GM12892 (cell line): ENCODE measurements around the gene TUBGCP2.

Experiments
- POLR2A ChIP-seq: IDR thresholded peaks from 2 replicates; pipeline ENCODE4 v1.6.1; 2011; ENCODE audit warnings: low read depth, low read length, control low read depth
- POLR2AphosphoS5 ChIP-seq: IDR thresholded peaks from 2 replicates; pipeline ENCODE4 v1.6.1; 2011; ENCODE audit warnings: low read depth, low read length, control low read depth
- TAF1 ChIP-seq: IDR thresholded peaks from 2 replicates; pipeline ENCODE4 v1.6.1; 2011; ENCODE audit warnings: low read depth, mild to moderate bottlenecking, control low read depth, low read length, borderline replicate concordance

DNA sequence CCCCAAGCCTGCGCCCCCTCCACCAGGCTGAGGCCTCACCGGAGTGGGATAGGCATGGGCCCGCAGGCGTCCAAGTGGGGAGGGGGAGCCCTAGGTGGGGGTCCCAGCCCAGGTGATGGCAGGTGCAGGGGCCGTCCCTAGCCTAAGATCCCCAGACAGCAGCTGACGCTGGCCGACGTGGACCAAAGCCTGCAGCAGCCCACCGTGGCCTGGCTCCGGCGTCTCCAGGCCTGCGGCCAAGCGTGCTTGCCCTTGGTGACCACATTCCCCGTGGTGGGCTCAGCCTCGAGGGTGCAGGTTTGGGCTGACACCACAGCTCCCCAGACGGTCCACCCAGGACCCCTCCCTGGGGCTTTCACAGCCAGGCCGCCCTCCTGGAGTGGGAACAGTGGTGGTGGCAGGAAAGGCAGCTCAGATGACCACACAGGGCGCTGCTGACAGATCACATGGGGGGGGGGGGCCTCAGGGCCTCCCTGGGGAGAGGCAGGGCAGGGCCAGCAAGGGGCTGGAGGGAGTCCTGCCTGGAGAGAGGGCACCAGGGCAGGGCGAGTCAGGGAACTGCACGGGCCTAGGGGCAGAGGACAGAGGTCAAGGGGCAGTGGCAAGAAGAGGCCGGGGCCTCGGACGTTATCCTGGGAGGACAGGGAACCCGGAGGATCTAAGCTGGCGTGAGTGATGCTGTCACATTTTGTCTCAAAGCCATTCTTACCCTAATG lies 31.2 kb downstream of the TUBGCP2 start:
- no peak for TF ChIP-seq POLR2AphosphoS5
- no peak for TF ChIP-seq POLR2A
- TF ChIP-seq TAF1, result no peak
